PC-9 (cell line): Measurements from ENCODE around the gene OR8K5. TPM values are rescaled to one million over a fixed set of nuclear protein-coding genes. Genes with fewer than 3 reads are reported as not detected.

Experiments
- BruUV-seq: library from RNA; stranded (reverse); fragments of 400-500 nt; replicated peaks from 2 replicates; lab custom pipeline; 2021; lab: Mats Ljungman, UMichigan
- CTCF ChIA-PET: fragments of 300-600 bp; sonication (Branson Sonifier 250); formaldehyde crosslinking; loops from one replicate; lab custom pipeline; 2022; ENCODE audit warnings: antibody characterized with exemption; lab: Charles Lee
- POLR2A ChIA-PET: fragments of 300-600 bp; sonication (Branson Sonifier 250); formaldehyde crosslinking; loops from one replicate; lab custom pipeline; 2022; ENCODE audit warnings: antibody characterized with exemption; ENCODE audit not compliant: unreplicated experiment; lab: Charles Lee
- DNase-seq, 2 experiments: peaks; one replicate each; pipeline versions ENCODE4 v3.0.0 to v3.0.0-alpha.2; 2015 to 2022; ENCODE audit warnings: mixed read lengths in 1 of 2
- H2AFZ ChIP-seq: fragments of 200-600 bp; sonication (generic); 2 replicates; pipeline ENCODE4 v1.8.1; 2017; ENCODE audit warnings: antibody characterized with exemption
- H3F3A ChIP-seq: fragments of 200-600 bp; sonication (generic); 2 replicates; pipeline ENCODE4 v1.8.1; 2017; ENCODE audit warnings: antibody characterized with exemption, mild to moderate bottlenecking, low read depth; ENCODE audit not compliant: insufficient read depth
- H3K27ac ChIP-seq: fragments of 200-600 bp; sonication (generic); 2 replicates; pipeline ENCODE4 v1.6.1; 2016; ENCODE audit warnings: mixed run types
- H3K27me3 ChIP-seq: fragments of 200-600 bp; sonication (generic); 2 replicates; pipeline ENCODE4 v1.6.1; 2016; ENCODE audit warnings: low read depth, mixed run types; ENCODE audit not compliant: insufficient read depth
- H3K36me3 ChIP-seq: fragments of 200-600 bp; sonication (generic); 2 replicates; pipeline ENCODE4 v1.6.1; 2016; ENCODE audit warnings: low read depth, mixed run types
- H3K4me1 ChIP-seq: fragments of 200-600 bp; sonication (generic); replicated peaks from 2 replicates; pipeline ENCODE4 v1.6.1; 2016; ENCODE audit warnings: mixed run types; ENCODE audit not compliant: insufficient read depth
- H3K4me2 ChIP-seq: fragments of 200-600 bp; sonication (generic); 2 replicates; pipeline ENCODE4 v1.6.1; 2017; ENCODE audit warnings: mixed run types
- H3K4me3 ChIP-seq: fragments of 200-600 bp; sonication (generic); 2 replicates; pipeline ENCODE4 v1.6.1; 2016; ENCODE audit warnings: mixed run types
- H3K79me2 ChIP-seq: fragments of 200-600 bp; sonication (generic); 2 replicates; pipeline ENCODE4 v1.6.1; 2017; ENCODE audit warnings: low read depth, mixed run types
- H3K9me2 ChIP-seq: fragments of 200-600 bp; sonication (generic); 2 replicates; pipeline ENCODE4 v1.8.1; 2017; ENCODE audit warnings: mild to moderate bottlenecking; ENCODE audit not compliant: insufficient read depth
- H3K9me3 ChIP-seq: fragments of 200-600 bp; sonication (generic); 2 replicates; pipeline ENCODE4 v1.8.1; 2016; ENCODE audit warnings: low read depth; ENCODE audit not compliant: insufficient read depth
- H4K20me1 ChIP-seq: fragments of 200-600 bp; sonication (generic); 2 replicates; pipeline ENCODE4 v1.8.1; 2017; ENCODE audit not compliant: insufficient read depth
- EZH2 ChIP-seq: fragments of 200-600 bp; sonication (generic); IDR thresholded peaks from 2 replicates; pipeline ENCODE4 v1.8.0; 2017; ENCODE audit warnings: antibody characterized with exemption, low read depth
- intact Hi-C: fragments of 100-400 bp; cut with micrococcal nuclease; formaldehyde crosslinking; loops from one replicate; pipeline ENCODE4 v1.10.0; 2022; ENCODE audit not compliant: unreplicated experiment
- total RNA-seq: library from RNA; stranded (reverse); gene quantifications from 2 replicates; pipeline ENCODE4 v1.2.3, GENCODE V29; 2021
- TF ChIP-seq, protein P1 (sequence below): fragments of 200-600 bp; sonication (generic); conservative IDR thresholded peaks from 2 replicates; pipeline ENCODE4 v1.6.1; 2017; ENCODE audit warnings: mixed run types, antibody characterized with exemption, mild to moderate bottlenecking, moderate library complexity

OR8K5 gene
- total RNA-seq, 1 experiment from 2014 or later = not detected

DNA sequence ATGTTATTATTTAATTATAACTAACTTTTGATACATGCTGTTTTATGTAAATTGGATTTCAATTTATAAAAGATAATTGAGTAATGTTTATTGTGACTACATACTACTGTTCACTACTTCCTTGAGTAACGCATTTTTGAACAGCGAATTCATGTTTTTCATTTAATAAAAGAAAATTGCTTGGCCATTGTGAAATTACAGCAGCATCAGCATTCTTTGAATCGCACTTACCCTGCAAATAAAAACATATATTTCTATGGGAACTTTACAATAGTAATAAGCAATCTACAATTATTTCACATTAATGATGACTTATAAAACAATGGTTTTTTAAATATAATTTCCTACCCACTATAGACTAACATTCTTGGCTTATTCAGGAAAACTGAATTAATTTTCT, 36.6 kb upstream of the OR8K5 start:
- H3F3A ChIP-seq = no peaks in the 10 kb centered on the region
- H3K79me2 ChIP-seq = no peaks in the 10 kb centered on the region
- no peak for DNase-seq
- H3K9me2 ChIP-seq = no peaks in the 10 kb centered on the region
- H3K4me2 ChIP-seq = no peak overlapping the region
- 0 out of 2 replicates have a peak, but pooled peaks cover 3% of the 10 kb centered on the region for H3K9me3 ChIP-seq
- H3K27ac ChIP-seq = no peak overlapping the region
- no peak overlapping the region for H2AFZ ChIP-seq
- ChIA-PET POLR2A (no interaction called here), CTCF (no interaction called here)
- no peak for TF ChIP-seq EZH2
- TF ChIP-seq, protein P1, sequence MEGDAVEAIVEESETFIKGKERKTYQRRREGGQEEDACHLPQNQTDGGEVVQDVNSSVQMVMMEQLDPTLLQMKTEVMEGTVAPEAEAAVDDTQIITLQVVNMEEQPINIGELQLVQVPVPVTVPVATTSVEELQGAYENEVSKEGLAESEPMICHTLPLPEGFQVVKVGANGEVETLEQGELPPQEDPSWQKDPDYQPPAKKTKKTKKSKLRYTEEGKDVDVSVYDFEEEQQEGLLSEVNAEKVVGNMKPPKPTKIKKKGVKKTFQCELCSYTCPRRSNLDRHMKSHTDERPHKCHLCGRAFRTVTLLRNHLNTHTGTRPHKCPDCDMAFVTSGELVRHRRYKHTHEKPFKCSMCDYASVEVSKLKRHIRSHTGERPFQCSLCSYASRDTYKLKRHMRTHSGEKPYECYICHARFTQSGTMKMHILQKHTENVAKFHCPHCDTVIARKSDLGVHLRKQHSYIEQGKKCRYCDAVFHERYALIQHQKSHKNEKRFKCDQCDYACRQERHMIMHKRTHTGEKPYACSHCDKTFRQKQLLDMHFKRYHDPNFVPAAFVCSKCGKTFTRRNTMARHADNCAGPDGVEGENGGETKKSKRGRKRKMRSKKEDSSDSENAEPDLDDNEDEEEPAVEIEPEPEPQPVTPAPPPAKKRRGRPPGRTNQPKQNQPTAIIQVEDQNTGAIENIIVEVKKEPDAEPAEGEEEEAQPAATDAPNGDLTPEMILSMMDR = no peak
- H3K27me3 ChIP-seq = no peaks in the 10 kb centered on the region
- H3K4me3 ChIP-seq = no peak overlapping the region
- no peaks in the 10 kb centered on the region for H4K20me1 ChIP-seq
- no peaks in the 10 kb centered on the region for H3K36me3 ChIP-seq
- H3K4me1 ChIP-seq = no peaks in the 10 kb centered on the region
- intact Hi-C loops = no loop called here
- no TSS peak for BruUV-seq

DNA sequence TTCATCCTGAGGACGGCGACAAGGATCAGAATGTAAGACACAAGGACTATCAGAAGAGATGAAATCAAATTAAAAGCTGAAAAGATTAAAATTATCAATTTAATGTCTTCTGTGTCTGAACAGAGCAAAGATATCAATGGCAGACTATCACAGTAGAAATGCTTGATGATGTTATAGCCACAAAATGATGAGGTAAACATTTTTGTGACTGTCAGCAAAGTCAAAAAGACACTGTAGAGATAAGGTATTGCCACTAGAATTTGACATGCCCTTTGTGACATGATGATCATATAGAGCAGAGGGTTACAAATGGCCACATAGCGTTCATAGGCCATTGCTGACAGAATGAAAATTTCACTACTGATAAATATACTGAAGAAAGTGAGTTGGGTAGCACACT, 28.5 kb upstream of the OR8K5 start:
- Histone ChIP-seq H3K27me3 (no peaks in the 10 kb centered on the region), H2AFZ (no peak overlapping the region), H3K4me2 (no peak overlapping the region), H3K79me2 (no peaks in the 10 kb centered on the region), H3K4me3 (no peak overlapping the region), H3K36me3 (no peaks in the 10 kb centered on the region), H3K27ac (no peak overlapping the region), H3K4me1 (no peaks in the 10 kb centered on the region), H3F3A (0 out of 2 replicates have a peak, but pooled peaks cover 3% of the 10 kb centered on the region), H3K9me2 (no peaks in the 10 kb centered on the region), H4K20me1 (peaks cover 3% of the 10 kb centered on the region; the same call in 1 of the 2 replicates), H3K9me3 (0 out of 2 replicates have a peak, but pooled peaks cover 4% of the 10 kb centered on the region)
- ChIA-PET POLR2A (no interaction called here), CTCF (no interaction called here)
- intact Hi-C loops = no loop called here
- BruUV-seq = no TSS peak
- DNase-seq = no peak
- TF ChIP-seq, protein P1 = no peak
- no peak for TF ChIP-seq EZH2

DNA sequence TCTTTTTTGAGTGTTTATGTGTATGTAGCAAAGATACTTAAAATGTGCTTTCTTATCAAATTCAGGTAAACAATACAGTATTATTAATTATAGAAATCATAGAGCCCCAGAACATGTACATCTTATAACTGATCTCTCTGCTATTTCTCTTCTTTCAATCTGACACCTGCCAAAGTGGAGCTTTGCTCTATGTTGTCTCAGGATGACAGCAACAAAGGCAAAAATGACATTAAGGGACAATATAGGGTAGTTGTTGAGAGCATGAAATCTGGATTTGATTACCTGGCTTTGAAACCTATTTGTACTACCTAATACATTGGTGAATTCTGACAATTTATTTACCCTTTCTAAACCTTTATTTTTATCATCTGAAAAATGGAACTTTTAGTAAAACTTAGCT, 23.3 kb upstream of the OR8K5 start:
- Histone ChIP-seq H2AFZ (no peak overlapping the region), H3F3A (0 out of 2 replicates have a peak, but pooled peaks cover 3% of the 10 kb centered on the region), H4K20me1 (peaks cover 3% of the 10 kb centered on the region; the same call in 1 of the 2 replicates), H3K4me1 (no peaks in the 10 kb centered on the region), H3K79me2 (no peaks in the 10 kb centered on the region), H3K4me2 (no peak overlapping the region), H3K27me3 (no peaks in the 10 kb centered on the region), H3K36me3 (no peaks in the 10 kb centered on the region), H3K27ac (no peak overlapping the region), H3K4me3 (no peak overlapping the region), H3K9me2 (no peaks in the 10 kb centered on the region), H3K9me3 (no peaks in the 10 kb centered on the region)
- intact Hi-C loops = no loop called here
- CTCF ChIA-PET = no interaction called here
- no peak for TF ChIP-seq EZH2
- TF ChIP-seq, protein P1 = no peak
- no TSS peak for BruUV-seq
- POLR2A ChIA-PET = no interaction called here
- no peak for DNase-seq
